Myocyte (in vitro differentiated cells): ENCODE measurements around the gene POU3F1. TPM values are rescaled to one million over a fixed set of nuclear protein-coding genes. Genes with fewer than 3 reads are reported as not detected.

Experiments used
- DNase-seq: peaks from one replicate; pipeline ENCODE4 v3.0.0-alpha.2; 2012; ENCODE audit warnings: low read depth
- total RNA-seq: library from RNA; depleted of rRNA; stranded (reverse); fragments of >200 nt; gene quantifications from 2 replicates; pipeline ENCODE4 v1.2.3, GENCODE V29; 2014

Gene POU3F1
- total RNA-seq, 1 donor from 2014 or later: 0.21 TPM

DNA sequence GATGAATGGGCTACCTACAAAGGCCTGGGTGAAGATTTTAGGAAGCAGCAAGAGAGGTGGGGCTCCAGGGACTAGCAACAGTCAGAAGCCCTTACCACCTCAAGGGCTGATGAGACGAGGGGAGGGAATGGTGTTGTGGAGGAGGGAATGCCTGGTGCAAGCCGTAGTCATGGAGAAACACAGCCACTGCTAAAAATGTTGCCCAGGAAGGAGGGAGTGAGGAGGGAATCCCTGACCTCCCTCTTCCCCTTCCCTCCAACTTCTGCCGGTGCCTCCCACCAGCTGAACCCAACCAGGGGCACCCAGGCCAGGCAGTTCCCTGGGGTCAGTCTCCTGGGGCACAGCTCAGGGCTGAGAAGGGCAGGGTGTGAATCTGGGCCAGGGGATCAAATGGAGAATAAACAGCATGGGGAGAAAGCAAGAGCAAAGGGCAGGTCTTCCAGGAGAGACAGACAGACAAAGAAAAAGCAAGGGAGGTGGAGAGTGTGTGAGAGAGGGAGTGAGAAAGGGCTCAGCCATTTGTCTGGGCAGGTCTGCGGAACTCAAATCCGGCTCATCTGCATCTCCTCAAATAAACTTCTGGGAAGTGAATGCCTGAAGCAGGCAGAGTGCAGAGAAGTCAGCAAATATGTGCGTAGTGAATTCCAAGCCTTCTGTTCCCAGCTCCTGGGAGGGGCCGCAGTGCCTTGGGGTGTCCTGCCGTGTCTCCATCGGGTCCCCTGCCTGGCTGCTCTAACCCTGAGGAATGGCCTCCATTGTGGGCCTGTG, 27.1 kb upstream of the POU3F1 start:
- no peak for DNase-seq

- DNase-seq: no peak
These were observed 26.3 kb upstream of the POU3F1 start for GRCh38 chr1:38072858-38073257.

- peak; percentile 24 for DNase-seq
These were observed 25.0 kb upstream of the POU3F1 start for GRCh38 chr1:38071312-38072256.

DNA sequence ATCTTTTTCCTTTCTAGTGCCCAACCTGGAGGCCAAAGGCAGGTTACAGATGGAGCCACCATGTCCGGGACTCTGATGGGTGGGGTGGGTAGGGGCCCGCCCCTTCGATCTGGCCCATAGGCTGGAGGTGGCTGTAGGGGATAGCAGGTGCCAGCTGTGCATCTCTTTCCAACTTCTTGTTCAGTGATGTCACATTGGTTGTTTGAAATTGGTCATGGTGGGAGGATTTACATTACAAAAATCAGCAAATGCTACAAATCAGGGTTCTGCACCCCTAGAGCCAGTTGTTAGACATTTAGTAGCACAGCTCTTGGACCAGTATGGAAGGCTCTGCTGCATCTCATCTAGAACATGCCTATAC, 22.4 kb upstream of the POU3F1 start:
- no peak for DNase-seq

GRCh38 chr1:38068220-38068979, 21.8 kb upstream of the POU3F1 start:
- DNase-seq: no peak

DNA sequence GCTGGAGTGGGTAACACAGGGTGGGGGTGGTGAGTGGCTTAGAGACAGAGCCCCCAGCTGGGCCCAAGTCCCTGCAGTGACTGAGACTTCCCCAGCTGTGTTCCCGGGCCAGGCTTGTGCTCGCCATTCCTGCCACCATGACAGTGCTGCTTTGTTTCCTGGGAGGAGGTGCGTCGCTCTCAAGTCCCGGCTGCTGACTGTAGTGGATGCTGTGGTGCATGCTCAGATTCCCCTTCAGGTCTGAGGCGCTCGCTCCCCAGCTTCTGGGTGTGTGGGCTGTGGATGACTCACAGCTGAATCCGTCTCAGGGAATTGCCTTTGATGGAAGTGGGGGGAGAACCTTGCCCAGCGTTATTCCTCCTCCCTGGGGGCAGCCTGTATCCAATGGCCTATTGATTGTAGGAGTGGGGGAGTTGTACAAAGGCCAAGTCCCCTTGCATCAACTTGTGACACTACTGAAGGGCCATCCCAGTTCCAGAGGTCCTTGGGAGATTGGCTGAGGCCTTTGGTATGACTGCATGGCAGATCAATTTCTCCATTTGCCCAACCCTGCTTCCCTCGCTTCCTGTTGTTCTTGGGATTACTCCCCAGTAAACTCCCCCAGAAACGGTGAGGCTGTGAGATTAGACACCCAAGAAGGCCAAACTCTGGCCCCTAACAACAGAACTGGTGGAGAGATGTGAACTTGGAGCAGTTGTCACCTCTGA, 17.8 kb upstream of the POU3F1 start:
- peak; percentile 20 for DNase-seq

DNA sequence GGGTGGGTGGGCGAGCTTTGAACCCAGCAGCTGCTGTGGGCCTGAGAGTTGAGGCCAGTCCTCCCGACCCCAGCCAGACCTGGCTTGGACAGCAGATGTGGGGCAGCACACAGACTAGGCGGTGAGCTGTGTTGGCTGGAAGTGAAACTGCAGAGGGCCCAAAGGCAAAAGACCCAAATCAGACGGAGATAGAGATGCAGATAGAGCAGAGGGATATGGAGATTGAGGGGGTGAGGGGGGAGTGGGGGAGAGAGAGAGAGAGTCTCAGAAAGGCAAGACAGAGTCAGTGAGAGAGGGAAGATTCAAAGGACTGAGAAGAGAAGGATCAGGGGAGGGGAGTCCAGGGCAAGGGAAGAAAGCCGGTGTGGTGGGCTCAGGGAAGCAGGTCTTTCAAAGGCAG, 17.0 kb upstream of the POU3F1 start:
- no peak for DNase-seq

GRCh38 chr1:38062361-38063288, 16.0 kb upstream of the POU3F1 start:
- DNase-seq: no peak

- DNase-seq: no peak
These were observed 15.3 kb upstream of the POU3F1 start for GRCh38 chr1:38061883-38062328.

GRCh38 chr1:38061290-38061689, 14.7 kb upstream of the POU3F1 start:
- DNase-seq: no peak

- no peak for DNase-seq
These were observed 13.9 kb upstream of the POU3F1 start for GRCh38 chr1:38060498-38060897.

- DNase-seq: peak; percentile 40
These were observed 13.2 kb upstream of the POU3F1 start for GRCh38 chr1:38059635-38060250.

- no peak for DNase-seq
These were observed 9.4 kb upstream of the POU3F1 start for GRCh38 chr1:38055965-38056364.

DNA sequence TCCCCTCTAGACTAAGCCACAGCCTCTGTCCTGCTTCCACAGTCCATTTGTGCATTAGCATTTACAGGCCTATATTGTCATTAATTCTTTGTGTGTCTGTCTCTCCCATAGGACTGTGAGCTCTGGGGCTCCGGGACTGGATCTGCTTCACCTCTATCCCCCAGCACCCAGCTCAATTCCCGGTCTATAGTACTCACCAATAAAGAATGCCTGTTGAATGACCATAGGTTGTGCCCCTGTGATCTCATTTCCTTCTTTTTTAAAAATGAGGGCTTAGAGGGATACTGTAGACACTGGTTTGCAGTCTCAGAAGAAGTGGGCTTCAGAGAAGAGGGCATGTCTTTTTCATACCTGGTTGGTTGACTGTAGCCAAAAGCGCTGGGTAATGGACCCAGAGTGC, 8.8 kb upstream of the POU3F1 start:
- no peak for DNase-seq

- DNase-seq: no peak
These were observed 7.0 kb upstream of the POU3F1 start for GRCh38 chr1:38053416-38054091.

DNA sequence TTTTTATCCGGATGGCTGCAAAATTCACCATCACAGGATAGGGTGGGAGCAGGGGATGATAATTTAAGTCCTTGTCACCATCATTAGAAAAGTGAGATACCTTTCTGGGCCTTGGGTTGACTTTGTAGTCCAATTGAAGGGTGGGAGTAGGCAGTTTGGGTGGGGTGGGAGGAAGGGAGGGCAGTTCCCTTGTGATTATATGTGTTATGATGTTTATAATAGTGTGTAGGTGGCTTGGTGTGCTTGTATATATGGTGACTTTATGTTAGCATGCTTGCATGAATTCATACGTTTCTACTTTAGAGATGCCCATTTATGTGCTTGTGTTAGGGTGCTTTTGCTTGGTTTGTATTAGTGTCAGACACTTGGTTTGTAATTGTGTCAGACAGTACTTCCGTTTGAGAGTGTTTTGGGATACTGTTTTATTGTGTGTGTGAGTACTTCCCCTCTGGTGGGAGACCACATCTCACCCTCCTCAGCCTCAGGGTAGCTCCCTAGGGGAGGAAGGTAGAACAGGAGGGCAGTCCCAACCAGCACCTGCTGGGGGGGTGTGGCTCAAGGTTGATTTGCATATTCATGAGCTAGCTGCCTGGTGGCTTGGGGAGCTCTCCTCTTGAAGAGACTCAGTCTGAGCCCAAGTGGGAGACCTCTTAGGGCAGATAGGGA, 6.3 kb upstream of the POU3F1 start:
- DNase-seq: no peak

DNA sequence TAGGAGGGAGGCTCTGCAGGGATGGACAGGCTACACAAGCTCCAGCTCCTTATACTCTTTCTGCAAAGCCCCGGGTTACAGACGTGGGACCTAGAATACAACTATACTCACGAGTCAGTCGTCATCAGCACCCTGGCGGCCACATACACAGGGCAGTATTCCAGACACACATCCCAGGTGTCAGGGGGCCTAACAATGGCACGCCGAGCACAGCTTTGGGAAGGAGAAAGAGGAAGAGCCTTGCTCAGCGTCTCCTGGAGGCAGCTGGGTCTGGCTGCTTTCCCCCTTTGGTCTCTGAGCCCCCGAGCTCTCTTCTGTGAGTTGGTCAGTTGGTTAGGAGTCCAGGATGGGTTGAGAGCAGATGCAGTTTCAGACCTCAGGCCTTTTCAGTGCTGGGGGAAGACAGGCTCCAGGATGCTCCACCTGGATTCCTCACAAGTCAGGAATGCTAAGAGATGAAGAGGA, 4.5 kb upstream of the POU3F1 start:
- no peak for DNase-seq
